Measurements from ENCODE around the gene BFSP1.

Gene BFSP1

GRCh38 chr20:17518339-17519052 is 12.7 kb downstream of the BFSP1 start:
- no peak for DNase-seq

- DNase-seq: no peak
Measured at GRCh38 chr20:17515053-17515452, 16.1 kb downstream of the BFSP1 start.

- no peak for DNase-seq
Measured at GRCh38 chr20:17513939-17514338, 17.2 kb downstream of the BFSP1 start.

- no peak for DNase-seq
Measured at GRCh38 chr20:17511401-17511800, 19.8 kb downstream of the BFSP1 start.

GRCh38 chr20:17510548-17510947 is 20.6 kb downstream of the BFSP1 start:
- DNase-seq: no peak

GRCh38 chr20:17508756-17509155 is 22.4 kb downstream of the BFSP1 start:
- no peak for DNase-seq

GRCh38 chr20:17507531-17507930 is 23.6 kb downstream of the BFSP1 start:
- DNase-seq: no peak

GRCh38 chr20:17507032-17507431 is 24.1 kb downstream of the BFSP1 start:
- DNase-seq: no peak

GRCh38 chr20:17505636-17506517 is 25.3 kb downstream of the BFSP1 start:
- no peak for DNase-seq

- no peak for DNase-seq
Measured at GRCh38 chr20:17504898-17505635, 26.1 kb downstream of the BFSP1 start.

GRCh38 chr20:17504066-17504897 is 26.9 kb downstream of the BFSP1 start:
- no peak for DNase-seq

GRCh38 chr20:17503301-17504065 is 27.7 kb downstream of the BFSP1 start:
- DNase-seq: no peak

GRCh38 chr20:17502105-17502504 is 29.1 kb downstream of the BFSP1 start:
- no peak for DNase-seq

GRCh38 chr20:17501701-17502100 is 29.5 kb downstream of the BFSP1 start:
- DNase-seq: no peak

GRCh38 chr20:17500826-17501225 is 30.4 kb downstream of the BFSP1 start:
- DNase-seq: no peak

- no peak for DNase-seq
Measured at GRCh38 chr20:17500271-17500670, 30.9 kb downstream of the BFSP1 start.

GRCh38 chr20:17499041-17499440 is 32.1 kb downstream of the BFSP1 start:
- no peak for DNase-seq

GRCh38 chr20:17498641-17499040 is 32.5 kb downstream of the BFSP1 start:
- DNase-seq: no peak

- DNase-seq: no peak
Measured at GRCh38 chr20:17497821-17498580, 33.2 kb downstream of the BFSP1 start.

- no peak for DNase-seq
Measured at GRCh38 chr20:17495826-17496225, 35.4 kb downstream of the BFSP1 start.

GRCh38 chr20:17494201-17494600 is 37.0 kb downstream of the BFSP1 start:
- no peak for DNase-seq
